ENCODE data around the gene RTL1. TPM values are rescaled to one million over a fixed set of nuclear protein-coding genes. Genes with fewer than 3 reads are reported as not detected.

Gene RTL1
- total and polyA plus RNA-seq, 2 of the 13 experiments (the other 11 are each of a cell fraction or from before 2014, with no cell fraction given): not detected

DNA sequence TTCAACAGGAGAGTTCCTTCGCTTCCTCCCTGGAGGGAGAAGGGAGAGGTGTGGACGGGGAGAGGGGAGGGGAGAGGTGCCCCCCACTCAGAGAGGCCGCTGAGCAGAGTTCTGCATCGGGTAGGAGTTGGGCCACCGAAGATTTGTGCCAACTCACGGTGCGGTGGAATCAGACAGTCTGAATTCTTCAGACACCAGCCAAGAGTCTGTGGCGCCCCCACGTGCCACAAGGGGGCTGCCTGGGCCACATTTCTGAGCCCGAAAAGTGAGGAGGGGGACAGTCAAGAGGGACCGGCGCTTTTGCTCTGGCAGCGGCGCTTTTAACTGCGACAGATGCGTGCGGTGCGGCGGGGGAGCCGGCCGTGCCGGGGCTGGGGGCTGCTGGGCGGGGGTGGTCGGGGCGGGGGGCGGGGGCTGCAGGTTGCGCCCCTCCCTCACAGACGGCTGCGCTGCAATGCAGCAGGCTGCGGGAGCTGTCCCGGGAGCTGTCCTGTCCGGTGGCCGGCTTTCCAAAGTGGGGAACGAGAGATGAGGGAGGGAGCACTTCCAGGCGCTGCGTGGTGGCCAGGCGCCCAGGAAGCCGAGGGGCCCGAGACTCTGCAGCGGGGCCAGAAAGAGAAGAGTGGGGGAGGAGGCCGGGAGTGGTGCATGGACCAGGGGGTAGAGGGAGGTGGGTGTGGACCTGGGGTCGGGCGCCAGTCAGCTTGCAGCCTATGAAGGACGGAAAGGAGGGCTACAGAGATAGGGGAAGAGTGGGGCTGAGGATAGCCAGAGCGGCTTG is 975 bp upstream of the RTL1 start:
- peaks cover 48% of the 10 kb centered on the region for H3K4me1 ChIP-seq (ENCODE audit: insufficient read depth, low read length)
- 22% methylated on average over 31 of the region's 45 CpGs for WGBS (ENCODE audit: low lambda C conversion rate)
- no peak overlapping the region for H2AFZ ChIP-seq (ENCODE audit: low read length)
- no peaks in the 10 kb centered on the region for H3K9me3 ChIP-seq (ENCODE audit: low read length)
- FAIRE-seq (no peak), ATAC-seq (no peak), DNase-seq (ENCODE audit: low spot score) (no peak)
- no TSS peak for BruUV-seq (replicated peaks)
- H3K4me2 ChIP-seq (ENCODE audit: low read depth, low read length): peak overlapping the region; percentile 47
- H3K4me3 ChIP-seq (replicated peaks in 1 of 3; ENCODE audit: insufficient read depth in 1 of 3, low read depth in 2 of 3, low read length in 3 of 3): no peak overlapping the region; a peak in 1 of 6 replicates
- H3K79me2 ChIP-seq (ENCODE audit: insufficient read depth, low read length): no peaks in the 10 kb centered on the region
- H3K27ac ChIP-seq (ENCODE audit: extremely low read length, insufficient read depth, low read length): no peak overlapping the region
- CTCF ChIA-PET (ENCODE audit: low intra/inter-chr PET ratio, low total read pairs): no interaction called here
- no peak overlapping the region for H3K9ac ChIP-seq (ENCODE audit: insufficient read depth, low read depth, low read length)
- peaks cover 0 to 52% of the 10 kb centered on the region in 2 experiments; a peak in 3 of 5 replicates for H3K27me3 ChIP-seq (ENCODE audit: control insufficient read depth in 1 of 2, insufficient read depth in 2 of 2, low read length in 2 of 2)
- POLR2A ChIA-PET: no interaction called here
- in situ Hi-C loops (cut with HindIII; ENCODE audit: extremely low pct_ligation_motif_present, low pct_unique_long_range_greater_than_20kb) (loop anchor here (5.0 to 10.0 kb wide), 3 partner anchors 163 to 760 kb away; no protein-coding TSS in a partner anchor), intact Hi-C loops (cut with micrococcal nuclease; ENCODE audit: unreplicated experiment) (loop anchor here (5.0 kb wide), 1 partner anchor 178 kb away; no protein-coding TSS in a partner anchor)
- no peaks in the 10 kb centered on the region for H3K36me3 ChIP-seq (replicated peaks in 1 of 2; ENCODE audit: control insufficient read depth in 1 of 2, insufficient read depth in 2 of 2, low read length in 2 of 2)
- H4K20me1 ChIP-seq (ENCODE audit: insufficient read depth, low read length): no peaks in the 10 kb centered on the region
- TF ChIP-seq ATM (IDR thresholded peaks at IDR 0.05; ENCODE audit: borderline replicate concordance) (no peak), STAG1 (CRISPR knock-in tag; IDR thresholded peaks at IDR 0.05) (peak; percentile 61), DDIT3 (CRISPR knock-in tag; IDR thresholded peaks at IDR 0.05) (no peak), MEF2D (CRISPR knock-in tag; IDR thresholded peaks at IDR 0.05) (no peak), ZNF17 (CRISPR knock-in tag; IDR thresholded peaks at IDR 0.05) (no peak), HNRNPH1 (optimal IDR thresholded peaks at IDR 0.05; ENCODE audit: low read depth, low read length) (no peak), ATF7-NPFF (CRISPR knock-in tag; IDR thresholded peaks at IDR 0.05; ENCODE audit: low read depth) (no peak), KLF12 (CRISPR knock-in tag; IDR thresholded peaks at IDR 0.05; ENCODE audit: borderline replicate concordance) (no peak), RNF219 (CRISPR knock-in tag; IDR thresholded peaks at IDR 0.05) (no peak), CAMTA2 (CRISPR knock-in tag; IDR thresholded peaks at IDR 0.05; ENCODE audit: borderline replicate concordance) (no peak), TIGD3 (CRISPR knock-in tag; IDR thresholded peaks at IDR 0.05; ENCODE audit: borderline replicate concordance) (no peak), RFXAP (CRISPR knock-in tag; IDR thresholded peaks at IDR 0.05; ENCODE audit: borderline replicate concordance) (no peak), ZBTB46 (CRISPR knock-in tag; IDR thresholded peaks at IDR 0.05; ENCODE audit: borderline replicate concordance) (no peak), MBNL3 (CRISPR knock-in tag; conservative IDR thresholded peaks at IDR 0.05) (no peak), HNRNPUL1 (IDR thresholded peaks at IDR 0.05; ENCODE audit: low read depth, low read length) (no peak)
- TF ChIP-seq, protein P1, sequence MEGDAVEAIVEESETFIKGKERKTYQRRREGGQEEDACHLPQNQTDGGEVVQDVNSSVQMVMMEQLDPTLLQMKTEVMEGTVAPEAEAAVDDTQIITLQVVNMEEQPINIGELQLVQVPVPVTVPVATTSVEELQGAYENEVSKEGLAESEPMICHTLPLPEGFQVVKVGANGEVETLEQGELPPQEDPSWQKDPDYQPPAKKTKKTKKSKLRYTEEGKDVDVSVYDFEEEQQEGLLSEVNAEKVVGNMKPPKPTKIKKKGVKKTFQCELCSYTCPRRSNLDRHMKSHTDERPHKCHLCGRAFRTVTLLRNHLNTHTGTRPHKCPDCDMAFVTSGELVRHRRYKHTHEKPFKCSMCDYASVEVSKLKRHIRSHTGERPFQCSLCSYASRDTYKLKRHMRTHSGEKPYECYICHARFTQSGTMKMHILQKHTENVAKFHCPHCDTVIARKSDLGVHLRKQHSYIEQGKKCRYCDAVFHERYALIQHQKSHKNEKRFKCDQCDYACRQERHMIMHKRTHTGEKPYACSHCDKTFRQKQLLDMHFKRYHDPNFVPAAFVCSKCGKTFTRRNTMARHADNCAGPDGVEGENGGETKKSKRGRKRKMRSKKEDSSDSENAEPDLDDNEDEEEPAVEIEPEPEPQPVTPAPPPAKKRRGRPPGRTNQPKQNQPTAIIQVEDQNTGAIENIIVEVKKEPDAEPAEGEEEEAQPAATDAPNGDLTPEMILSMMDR (CRISPR knock-in tag; IDR thresholded peaks at IDR 0.05): peak; percentile 67
